GM21737 (cell line): ENCODE data around the gene TXNRD1.

Experiments
- ATAC-seq: cut with Tn5 transposase; IDR thresholded peaks from one replicate; pipeline ENCODE4 v1.9.1; 2021; ENCODE audit warnings: mild to moderate bottlenecking, moderate library complexity; ENCODE audit not compliant: unreplicated experiment

Gene TXNRD1

DNA sequence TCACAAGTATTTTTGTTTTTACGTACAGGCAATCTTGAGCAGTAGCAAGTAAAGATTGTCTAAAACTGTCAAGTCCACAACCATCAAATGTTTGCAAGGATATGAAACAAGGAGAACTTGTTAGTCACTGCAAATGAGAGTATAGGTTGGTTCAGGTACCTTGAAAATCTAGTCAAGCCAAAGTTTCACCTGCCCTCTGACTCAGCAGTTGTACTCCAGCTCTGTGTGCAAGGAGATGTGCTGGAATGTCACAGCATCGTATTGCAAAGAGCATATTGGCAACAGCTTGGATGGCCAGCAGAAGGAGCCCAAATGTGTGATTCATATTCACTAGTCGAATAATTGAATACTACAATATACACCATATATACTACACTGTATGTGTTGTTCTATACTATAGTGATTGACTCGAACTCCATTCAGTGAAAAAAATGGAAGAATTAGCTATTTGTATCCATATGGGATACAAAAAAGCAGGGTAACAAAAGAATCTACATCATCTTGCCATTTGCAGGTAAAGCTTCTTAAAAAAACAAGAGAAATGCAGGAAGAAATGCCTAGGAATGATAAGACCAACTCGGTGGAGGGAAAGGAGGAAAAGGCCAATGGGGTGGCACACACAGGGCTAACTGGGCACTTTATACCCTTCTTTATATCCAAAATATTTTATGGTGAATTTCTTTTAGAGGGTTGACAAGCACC, 131.9 kb downstream of the TXNRD1 start:
- no peak for ATAC-seq

- ATAC-seq = no peak
Measured at GRCh38 chr12:104348283-104348993, 132.9 kb downstream of the TXNRD1 start.

GRCh38 chr12:104348994-104349494, 133.5 kb downstream of the TXNRD1 start:
- no peak for ATAC-seq

GRCh38 chr12:104350211-104351056, 134.9 kb downstream of the TXNRD1 start:
- no peak for ATAC-seq

- no peak for ATAC-seq
Measured at GRCh38 chr12:104351057-104351983, 135.7 kb downstream of the TXNRD1 start.

GRCh38 chr12:104352106-104352713, 136.6 kb downstream of the TXNRD1 start:
- no peak for ATAC-seq

DNA sequence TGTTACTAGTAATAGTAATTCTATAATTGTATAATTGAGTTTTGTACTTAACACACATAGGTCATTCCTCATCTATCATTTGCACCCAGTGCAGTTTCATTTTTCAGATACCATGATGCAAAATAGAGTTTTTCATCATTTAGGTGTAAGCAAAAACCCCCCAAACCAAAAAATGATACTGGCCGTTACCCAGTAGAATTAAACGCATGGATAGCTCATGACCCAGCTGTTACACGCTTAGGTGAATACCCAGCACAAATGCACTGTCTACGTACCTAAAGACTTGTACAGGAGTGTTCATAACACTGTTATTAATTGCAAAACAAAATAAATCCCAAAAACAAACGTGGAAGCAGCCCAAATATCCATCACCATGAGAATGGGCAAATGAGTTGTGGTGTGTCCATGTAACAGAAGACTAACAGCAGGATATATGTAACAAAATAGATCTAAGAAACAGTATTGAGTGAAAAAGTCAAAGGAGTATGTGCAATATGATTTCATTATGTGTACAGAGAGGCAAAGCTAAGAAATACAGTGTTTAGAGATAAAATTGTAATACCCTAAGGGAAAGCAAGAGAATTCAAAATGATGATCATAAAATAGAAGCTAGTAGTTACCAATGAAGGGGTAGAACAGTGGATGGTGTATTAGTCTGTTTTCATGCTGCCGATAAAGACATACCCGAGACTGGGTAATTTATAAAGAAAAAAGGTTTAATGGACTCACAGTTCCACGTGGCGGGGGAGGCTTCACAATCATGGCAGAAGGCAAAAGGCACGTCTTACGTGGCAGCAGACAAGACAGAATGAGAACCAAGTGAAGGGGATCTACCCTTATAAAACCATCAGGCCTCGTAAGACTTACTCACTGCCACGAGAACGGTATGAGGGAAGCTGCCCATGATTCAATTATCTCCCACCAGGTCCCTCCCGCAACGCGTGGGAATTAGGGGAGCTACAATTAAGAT, 137.7 kb downstream of the TXNRD1 start:
- no peak for ATAC-seq

- no peak for ATAC-seq
Measured at GRCh38 chr12:104354167-104354867, 138.7 kb downstream of the TXNRD1 start.

- ATAC-seq = no peak
Measured at GRCh38 chr12:104354868-104355570, 139.4 kb downstream of the TXNRD1 start.

- no peak for ATAC-seq
Measured at GRCh38 chr12:104355630-104356029, 140.1 kb downstream of the TXNRD1 start.

DNA sequence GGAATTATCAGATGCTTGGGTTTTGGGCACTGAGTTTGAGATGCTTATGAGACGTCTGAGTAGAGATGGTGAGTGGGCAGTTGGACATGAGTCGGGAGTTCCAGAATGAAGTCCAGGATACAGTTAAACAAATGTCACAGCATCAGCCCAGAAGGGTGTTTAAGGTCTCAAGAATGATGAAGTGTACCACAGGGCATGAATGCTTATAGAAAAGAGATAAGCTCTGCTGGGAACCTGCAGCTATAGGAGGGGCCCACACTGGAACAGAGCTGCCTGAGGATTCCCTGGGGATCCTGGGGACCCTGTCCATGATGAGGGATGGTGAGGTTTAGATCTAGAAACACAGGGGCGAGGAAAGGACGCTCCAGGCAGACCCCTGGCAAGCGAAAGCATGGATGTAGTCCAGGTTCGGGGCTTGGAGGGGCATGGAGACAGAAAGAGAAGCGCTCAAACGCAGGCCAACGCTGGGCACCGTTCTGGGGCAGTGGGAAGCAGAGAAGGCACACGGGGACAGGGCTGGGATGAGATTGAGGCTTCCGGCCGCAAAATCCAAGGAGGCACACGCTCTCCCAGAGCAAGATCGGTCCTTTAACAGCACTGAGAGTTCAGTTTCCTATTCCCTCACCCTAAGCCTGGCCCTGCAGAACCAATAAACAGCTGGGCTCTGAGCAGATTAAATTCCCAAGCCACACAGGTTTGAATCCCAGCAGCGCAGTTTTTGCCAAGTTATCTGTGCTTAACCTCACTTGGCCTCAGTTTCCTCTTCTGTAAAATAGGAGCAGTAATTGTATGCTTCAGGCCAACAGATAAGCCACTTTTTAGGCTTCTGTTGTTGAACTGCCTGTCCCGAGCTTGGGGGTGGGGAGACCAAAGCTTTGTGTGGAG, 140.9 kb downstream of the TXNRD1 start:
- no peak for ATAC-seq

DNA sequence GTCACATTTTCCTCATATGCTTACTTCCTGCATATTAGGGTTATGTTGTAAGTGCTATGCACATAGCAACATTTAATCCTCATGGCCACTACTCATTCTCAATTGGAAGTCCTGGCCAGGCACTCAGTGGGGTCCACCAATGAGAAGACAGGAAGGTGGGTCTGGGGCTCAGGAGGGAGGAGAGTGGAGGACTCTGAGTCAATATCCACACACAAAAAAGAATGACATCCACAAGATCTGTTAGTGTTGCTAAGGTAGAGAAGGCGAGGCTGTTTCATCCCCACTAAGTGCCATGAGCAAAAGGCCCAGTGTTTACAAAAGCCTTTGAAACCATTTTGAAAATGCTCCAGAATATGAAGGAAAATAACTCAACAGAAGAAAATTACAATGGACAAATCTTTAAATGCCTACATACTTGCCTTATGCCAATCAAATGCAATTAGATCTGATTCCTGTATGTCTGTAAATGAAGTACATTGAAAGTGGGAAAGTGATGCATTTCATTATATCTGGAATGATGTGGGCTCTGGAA, 141.9 kb downstream of the TXNRD1 start:
- ATAC-seq = no peak

GRCh38 chr12:104358353-104359003, 142.9 kb downstream of the TXNRD1 start:
- peak; percentile 57 for ATAC-seq

DNA sequence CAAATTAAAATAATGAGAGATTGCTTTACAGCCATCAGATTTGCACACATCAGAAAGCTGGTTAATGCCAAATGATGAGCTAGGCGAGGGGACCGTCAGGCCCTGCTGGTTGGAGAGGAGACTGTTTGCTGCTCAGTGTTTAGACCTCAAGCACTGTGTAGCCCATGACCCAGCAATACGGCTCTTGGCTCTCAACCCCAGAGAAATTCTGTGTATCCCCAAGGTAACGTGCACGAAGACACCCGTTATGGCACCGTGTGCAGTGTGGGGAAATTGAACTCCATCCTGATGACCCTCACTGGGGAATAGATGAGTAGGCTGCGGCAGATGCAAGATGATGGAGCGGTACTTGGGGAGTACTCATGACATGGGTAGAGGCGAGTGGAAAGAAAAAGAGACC, 143.6 kb downstream of the TXNRD1 start:
- ATAC-seq = no peak

- ATAC-seq = no peak
Measured at GRCh38 chr12:104360157-104360556, 144.6 kb downstream of the TXNRD1 start.
